Upper lobe of right lung (tissue), 1 donor: ENCODE data around the gene POLG2. TPM values are rescaled to one million over a fixed set of nuclear protein-coding genes. Genes with fewer than 3 reads are reported as not detected.
"Not testable (repeated sequence)": the region's sequence is repeated elsewhere in the genome, so short reads cannot be mapped to it uniquely, and the experiment has no call there.

ENCODE experiments used
- ATAC-seq: fragments of 200-7000 bp; cut with Tn5 transposase; one replicate; pipeline ENCODE4 v1.9.1; 2020; ENCODE audit warnings: mild to moderate bottlenecking, moderate library complexity
- DNase-seq: peaks from one replicate; pipeline ENCODE4 v3.0.0-alpha.2; 2020
- H3K27ac ChIP-seq: fragments of 200-600 bp; one replicate; pipeline ENCODE4 v1.8.0; 2022
- H3K27me3 ChIP-seq: fragments of 200-600 bp; one replicate; pipeline ENCODE4 v1.8.0; 2022; ENCODE audit warnings: mild to moderate bottlenecking
- H3K36me3 ChIP-seq: fragments of 200-600 bp; one replicate; pipeline ENCODE4 v1.8.0; 2022
- H3K4me1 ChIP-seq: fragments of 200-600 bp; one replicate; pipeline ENCODE4 v1.8.0; 2022
- H3K4me3 ChIP-seq: fragments of 200-600 bp; one replicate; pipeline ENCODE4 v1.8.0; 2022; ENCODE audit warnings: mild to moderate bottlenecking
- H3K9me3 ChIP-seq: fragments of 200-600 bp; one replicate; pipeline ENCODE4 v1.8.0; 2022
- intact Hi-C: fragments of 100-400 bp; cut with DNase I; formaldehyde crosslinking; loops from one replicate; pipeline ENCODE4 v1.11.0; 2022
- microRNA-seq: library from miRNA; unstranded; fragments of <30 nt; microRNA quantifications from one replicate; pipeline ENCODE4 v1.2.0, GENCODE V29; 2020; ENCODE audit warnings: borderline microRNAs expressed
- total RNA-seq: library from RNA; stranded (reverse); fragmentation: NEBNext Ultra II Directional; extraction: Animal tissue kit (Norgen Biotek cat#: 25700); gene quantifications from one replicate; pipeline ENCODE4 v1.2.1, GENCODE V29; 2021
- TF ChIP-seq, protein P1 (sequence below): fragments of 200-600 bp; IDR thresholded peaks from one replicate; pipeline ENCODE4 v1.8.0; 2022; ENCODE audit warnings: antibody characterized with exemption
- donor health status: DM: no; HTN: yes; CAD: no; lungs with severe emphysema.

The POLG2 gene
- total RNA-seq, 1 donor from 2014 or later, result 12.6 TPM

DNA sequence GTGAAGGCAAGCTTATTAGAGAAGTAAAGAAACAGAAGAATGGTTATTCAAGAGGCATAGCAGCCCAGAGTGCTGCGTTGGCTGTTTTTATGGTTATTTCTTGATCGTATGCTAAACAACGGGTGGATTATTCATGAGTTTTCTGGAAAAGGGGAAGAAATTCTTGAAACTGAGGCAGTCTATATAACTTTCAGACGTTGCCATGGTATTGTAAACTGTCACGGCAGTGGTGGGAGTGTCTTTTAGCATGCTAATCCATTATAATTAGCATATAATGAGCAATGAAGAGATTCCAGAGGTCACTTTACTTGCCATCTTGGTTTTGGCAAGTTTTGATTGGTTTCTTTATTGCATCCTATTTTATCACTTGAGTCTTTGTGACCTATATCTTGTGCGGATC is 65.3 kb downstream of the POLG2 start:
- no peak for ATAC-seq
- Histone ChIP-seq H3K27me3 (no peaks in the 10 kb centered on the region), H3K27ac (no peak overlapping the region), H3K36me3 (no peaks in the 10 kb centered on the region), H3K9me3 (no peaks in the 10 kb centered on the region), H3K4me3 (no peak overlapping the region), H3K4me1 (no peaks in the 10 kb centered on the region)
- intact Hi-C loops, result no loop called here
- DNase-seq, result no peak
- TF ChIP-seq, protein P1, sequence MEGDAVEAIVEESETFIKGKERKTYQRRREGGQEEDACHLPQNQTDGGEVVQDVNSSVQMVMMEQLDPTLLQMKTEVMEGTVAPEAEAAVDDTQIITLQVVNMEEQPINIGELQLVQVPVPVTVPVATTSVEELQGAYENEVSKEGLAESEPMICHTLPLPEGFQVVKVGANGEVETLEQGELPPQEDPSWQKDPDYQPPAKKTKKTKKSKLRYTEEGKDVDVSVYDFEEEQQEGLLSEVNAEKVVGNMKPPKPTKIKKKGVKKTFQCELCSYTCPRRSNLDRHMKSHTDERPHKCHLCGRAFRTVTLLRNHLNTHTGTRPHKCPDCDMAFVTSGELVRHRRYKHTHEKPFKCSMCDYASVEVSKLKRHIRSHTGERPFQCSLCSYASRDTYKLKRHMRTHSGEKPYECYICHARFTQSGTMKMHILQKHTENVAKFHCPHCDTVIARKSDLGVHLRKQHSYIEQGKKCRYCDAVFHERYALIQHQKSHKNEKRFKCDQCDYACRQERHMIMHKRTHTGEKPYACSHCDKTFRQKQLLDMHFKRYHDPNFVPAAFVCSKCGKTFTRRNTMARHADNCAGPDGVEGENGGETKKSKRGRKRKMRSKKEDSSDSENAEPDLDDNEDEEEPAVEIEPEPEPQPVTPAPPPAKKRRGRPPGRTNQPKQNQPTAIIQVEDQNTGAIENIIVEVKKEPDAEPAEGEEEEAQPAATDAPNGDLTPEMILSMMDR, result no peak

GRCh38 chr17:64430036-64430435 is 66.8 kb downstream of the POLG2 start:
- H3K36me3 ChIP-seq, DNase-seq, ATAC-seq, H3K9me3 ChIP-seq, H3K4me3 ChIP-seq, H3K4me1 ChIP-seq, H3K27ac ChIP-seq, intact Hi-C loops, H3K27me3 ChIP-seq: not testable (repeated sequence)

DNA sequence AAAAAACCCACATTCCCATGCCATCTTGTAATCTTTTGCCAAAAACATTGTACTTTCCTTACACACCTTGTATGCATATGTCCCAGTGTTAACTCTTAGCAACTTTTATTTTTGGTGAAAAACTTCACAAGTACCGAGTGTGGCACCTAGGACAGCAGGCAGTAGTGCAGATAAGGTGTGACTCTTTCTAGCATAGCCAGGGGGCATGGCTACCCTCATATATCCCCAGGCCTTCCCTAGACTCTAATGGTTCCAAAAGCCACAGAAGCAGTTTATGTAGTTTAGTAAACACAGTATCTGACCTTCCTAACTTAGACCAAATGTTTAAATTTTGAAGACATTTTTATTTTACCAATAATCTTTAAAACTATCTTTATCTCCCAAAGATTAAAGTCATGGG is 68.4 kb downstream of the POLG2 start:
- no peak for DNase-seq
- Histone ChIP-seq H3K27ac (no peak overlapping the region), H3K4me3 (no peak overlapping the region), H3K36me3 (no peaks in the 10 kb centered on the region), H3K9me3 (no peaks in the 10 kb centered on the region), H3K4me1 (no peaks in the 10 kb centered on the region), H3K27me3 (no peaks in the 10 kb centered on the region)
- ATAC-seq, result no peak
- intact Hi-C loops, result loop anchor here (10.0 kb wide), 1 partner anchor 66 kb away; the partner anchor contains the start of gene POLG2
- TF ChIP-seq, protein P1, result no peak

Small RNA genes lying within 50 kb of the gene (microRNA-seq; reads per million reads assigned to microRNA genes)
- 2.0 reads per million, percentile 7 among the genes with 10 or more reads in this experiment for gene MIR3064
- not detected for gene MIR5047

Other genes starting within 250 kb of the POLG2 start
- gene TEX2, start 233.8 kb downstream of the POLG2 start, total RNA-seq, result 50.6 TPM
- gene PECAM1, start 106.2 kb downstream of the POLG2 start, total RNA-seq, result 631 TPM
- 17.9 TPM for gene MILR1, start 47.9 kb downstream of the POLG2 start, total RNA-seq
- 881 TPM for gene DDX5, start 9.2 kb upstream of the POLG2 start, total RNA-seq
- 40.3 TPM for gene CEP95, start 9.9 kb upstream of the POLG2 start, total RNA-seq
- gene SMURF2, start 165.3 kb upstream of the POLG2 start, total RNA-seq, result 44.9 TPM